ENCODE measurements around the gene TDRD6.

GRCh38 chr6:46651816-46652215 lies 35.9 kb upstream of the TDRD6 start:
- TF ChIP-seq, protein P1, sequence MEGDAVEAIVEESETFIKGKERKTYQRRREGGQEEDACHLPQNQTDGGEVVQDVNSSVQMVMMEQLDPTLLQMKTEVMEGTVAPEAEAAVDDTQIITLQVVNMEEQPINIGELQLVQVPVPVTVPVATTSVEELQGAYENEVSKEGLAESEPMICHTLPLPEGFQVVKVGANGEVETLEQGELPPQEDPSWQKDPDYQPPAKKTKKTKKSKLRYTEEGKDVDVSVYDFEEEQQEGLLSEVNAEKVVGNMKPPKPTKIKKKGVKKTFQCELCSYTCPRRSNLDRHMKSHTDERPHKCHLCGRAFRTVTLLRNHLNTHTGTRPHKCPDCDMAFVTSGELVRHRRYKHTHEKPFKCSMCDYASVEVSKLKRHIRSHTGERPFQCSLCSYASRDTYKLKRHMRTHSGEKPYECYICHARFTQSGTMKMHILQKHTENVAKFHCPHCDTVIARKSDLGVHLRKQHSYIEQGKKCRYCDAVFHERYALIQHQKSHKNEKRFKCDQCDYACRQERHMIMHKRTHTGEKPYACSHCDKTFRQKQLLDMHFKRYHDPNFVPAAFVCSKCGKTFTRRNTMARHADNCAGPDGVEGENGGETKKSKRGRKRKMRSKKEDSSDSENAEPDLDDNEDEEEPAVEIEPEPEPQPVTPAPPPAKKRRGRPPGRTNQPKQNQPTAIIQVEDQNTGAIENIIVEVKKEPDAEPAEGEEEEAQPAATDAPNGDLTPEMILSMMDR (IDR thresholded peaks at IDR 0.05; ENCODE audit: extremely low read depth in 1 of 2, insufficient read depth in 1 of 2, low read depth in 1 of 2, low read length in 2 of 2): no peak
- TF ChIP-seq POLR2AphosphoS5 (IDR thresholded peaks at IDR 0.05; ENCODE audit: insufficient read depth, low read depth, low read length): no peak
- TF ChIP-seq EZH2 (IDR thresholded peaks at IDR 0.05; ENCODE audit: borderline replicate concordance, low read depth, low read length, severe bottlenecking): no peak

Measured in endothelial cell of umbilical vein (primary cell).